Ovary (tissue), 3 donors: ENCODE data around the gene SCYL3.

Experiments
- CTCF ChIP-seq, 3 donors: fragments of 450-650 bp in 2 of 3; fragments of 200-600 bp in 1 of 3; IDR thresholded peaks; one replicate each; pipeline versions ENCODE4 v1.5.1 to v1.8.0; 2016 to 2022; ENCODE audit warnings: antibody characterized with exemption in 3 of 3, mild to moderate bottlenecking in 1 of 3
- POLR2A ChIP-seq: fragments of 450-650 bp; IDR thresholded peaks from one replicate; pipeline ENCODE4 v1.6.1; 2017; ENCODE audit warnings: antibody characterized with exemption, mild to moderate bottlenecking, moderate library complexity
- donor health status: DM: no; HTN: no; CAD: no.

- TF ChIP-seq CTCF (IDR thresholded peaks at IDR 0.05): no peak
- no peak for TF ChIP-seq POLR2A
Measured at GRCh38 chr1:169829671-169830070, 64.0 kb downstream of the SCYL3 start.
